Keratinocyte (primary cell): Measurements from ENCODE around the gene KAT2B. TPM values are rescaled to one million over a fixed set of nuclear protein-coding genes. Genes with fewer than 3 reads are reported as not detected.

Experiments used
- DNase-seq: peaks from one replicate; pipeline ENCODE4 v3.0.0-alpha.2; 2011; ENCODE audit warnings: low read depth, missing footprints, low spot score
- FAIRE-seq: peaks from 2 replicates; lab custom pipeline; 2011; peaks lifted over from hg19 to GRCh38; lab: Jason Lieb, UNC
- H2AFZ ChIP-seq: 2 replicates; pipeline ENCODE4 v1.6.0; 2012; ENCODE audit warnings: low read length, control low read depth, inconsistent platforms; ENCODE audit not compliant: control insufficient read depth
- H3K27ac ChIP-seq: 2 replicates; pipeline ENCODE4 v1.5.1; 2011; ENCODE audit warnings: low read length; ENCODE audit not compliant: control insufficient read depth, insufficient read depth
- H3K27me3 ChIP-seq: 3 replicates; pipeline ENCODE4 v1.6.0; 2011; ENCODE audit warnings: low read length; ENCODE audit not compliant: control insufficient read depth, insufficient read depth; ENCODE audit errors: extremely low read depth
- H3K36me3 ChIP-seq, 2 experiments: 2 replicates in 1 of 2; 3 replicates in 1 of 2; pipeline ENCODE4 v1.5.1; 2011; ENCODE audit warnings: low read length in 2 of 2, mild to moderate bottlenecking in 1 of 2; ENCODE audit not compliant: control insufficient read depth in 2 of 2, insufficient read depth in 2 of 2; ENCODE audit errors: extremely low read depth in 1 of 2
- H3K4me1 ChIP-seq: 3 replicates; pipeline ENCODE4 v1.5.1; 2011; ENCODE audit warnings: low read length; ENCODE audit not compliant: control insufficient read depth, insufficient read depth; ENCODE audit errors: extremely low read depth
- H3K4me2 ChIP-seq: 3 replicates; pipeline ENCODE4 v1.6.0; 2011; ENCODE audit warnings: low read depth, low read length; ENCODE audit not compliant: control insufficient read depth, insufficient read depth; ENCODE audit errors: extremely low read depth
- H3K4me3 ChIP-seq, 3 experiments: fragments of 200-600 bp in 1 of 3; sonication (generic) in 1 of 3; 2 replicates in 2 of 3; 3 replicates in 1 of 3; pipeline ENCODE4 v1.5.1; 2011 to 2016; ENCODE audit warnings: low read length in 3 of 3, mild to moderate bottlenecking in 3 of 3, control low read depth in 2 of 3, inconsistent platforms in 1 of 3, low read depth in 1 of 3, mixed read lengths in 1 of 3, mixed run types in 1 of 3, moderate library complexity in 1 of 3; ENCODE audit not compliant: control insufficient read depth in 2 of 3, insufficient read depth in 2 of 3; ENCODE audit errors: extremely low read depth in 1 of 3
- H3K79me2 ChIP-seq: 2 replicates; pipeline ENCODE4 v1.6.0; 2012; ENCODE audit warnings: low read length; ENCODE audit not compliant: control insufficient read depth, insufficient read depth
- H3K9ac ChIP-seq: 3 replicates; pipeline ENCODE4 v1.6.0; 2011; ENCODE audit warnings: low read length; ENCODE audit not compliant: control insufficient read depth, insufficient read depth; ENCODE audit errors: extremely low read depth
- H3K9me1 ChIP-seq: 3 replicates; pipeline ENCODE4 v1.6.0; 2011; ENCODE audit warnings: low read length; ENCODE audit not compliant: control insufficient read depth, insufficient read depth; ENCODE audit errors: extremely low read depth
- H3K9me3 ChIP-seq: 2 replicates; pipeline ENCODE4 v1.5.1; 2012; ENCODE audit warnings: low read depth, low read length; ENCODE audit not compliant: control insufficient read depth
- H4K20me1 ChIP-seq: 3 replicates; pipeline ENCODE4 v1.6.0; 2011; ENCODE audit warnings: low read length; ENCODE audit not compliant: control insufficient read depth, insufficient read depth; ENCODE audit errors: extremely low read depth
- EZH2 ChIP-seq: IDR thresholded peaks from one replicate; pipeline ENCODE4 v1.6.1; 2012; ENCODE audit warnings: inconsistent platforms, mild to moderate bottlenecking, low read length, moderate library complexity
- dilution Hi-C: fragments of 300-500 bp; cut with MboI; formaldehyde crosslinking; loops from one replicate; pipeline ENCODE4 v1.7.0; 2020; ENCODE audit warnings: low sequenced_read_pairs; ENCODE audit not compliant: extremely low pct_ligation_motif_present
- polyA plus RNA-seq, 5 experiments: library from polyadenylated mRNA; depleted of rRNA in 3 of 5; stranded (reverse) in 3 of 5; stranded (forward) in 1 of 5; unstranded in 1 of 5; fragments of >200 nt; gene quantifications; 1 replicate in 1 of 5; 2 replicates in 3 of 5; 3 replicates in 1 of 5; pipeline versions ENCODE4 v1.2.1 to v1.2.3, GENCODE V29; 2011 to 2012; ENCODE audit warnings: missing spikeins in 2 of 5, low read depth in 1 of 5, low replicate concordance in 1 of 5
- TF ChIP-seq, protein P1 (sequence below), 3 experiments: IDR thresholded peaks in 1 of 3; conservative IDR thresholded peaks in 1 of 3; optimal IDR thresholded peaks in 1 of 3; 2 replicates in 2 of 3; 3 replicates in 1 of 3; pipeline versions ENCODE3 to v1.5.1; 2011; ENCODE audit warnings: low read length in 3 of 3, mild to moderate bottlenecking in 3 of 3, moderate library complexity in 2 of 3, control low read depth in 1 of 3, inconsistent platforms in 1 of 3; ENCODE audit not compliant: insufficient read depth in 2 of 3; ENCODE audit errors: extremely low read depth in 1 of 3

Gene KAT2B
- polyA plus RNA-seq, 1 donor (not counting 4 experiments of a cell fraction or from before 2014, with no cell fraction given) = 4.6 TPM

- Histone ChIP-seq H3K4me1 (peaks cover 4% of the 10 kb centered on the region), H4K20me1 (no peaks in the 10 kb centered on the region), H3K9ac (no peak within 1 kb of the TSS), H3K9me1 (no peaks in the 10 kb centered on the region), H3K36me3 (no peaks in the 10 kb centered on the region), H3K4me2 (no peak within 1 kb of the TSS), H2AFZ (no peak within 1 kb of the TSS), H3K27ac (no peak within 1 kb of the TSS), H3K4me3 (no peak within 1 kb of the TSS), H3K9me3 (no peaks in the 10 kb centered on the region), H3K79me2 (no peaks in the 10 kb centered on the region), H3K27me3 (no peaks in the 10 kb centered on the region)
- TF ChIP-seq EZH2 = no peak
- TF ChIP-seq, protein P1, sequence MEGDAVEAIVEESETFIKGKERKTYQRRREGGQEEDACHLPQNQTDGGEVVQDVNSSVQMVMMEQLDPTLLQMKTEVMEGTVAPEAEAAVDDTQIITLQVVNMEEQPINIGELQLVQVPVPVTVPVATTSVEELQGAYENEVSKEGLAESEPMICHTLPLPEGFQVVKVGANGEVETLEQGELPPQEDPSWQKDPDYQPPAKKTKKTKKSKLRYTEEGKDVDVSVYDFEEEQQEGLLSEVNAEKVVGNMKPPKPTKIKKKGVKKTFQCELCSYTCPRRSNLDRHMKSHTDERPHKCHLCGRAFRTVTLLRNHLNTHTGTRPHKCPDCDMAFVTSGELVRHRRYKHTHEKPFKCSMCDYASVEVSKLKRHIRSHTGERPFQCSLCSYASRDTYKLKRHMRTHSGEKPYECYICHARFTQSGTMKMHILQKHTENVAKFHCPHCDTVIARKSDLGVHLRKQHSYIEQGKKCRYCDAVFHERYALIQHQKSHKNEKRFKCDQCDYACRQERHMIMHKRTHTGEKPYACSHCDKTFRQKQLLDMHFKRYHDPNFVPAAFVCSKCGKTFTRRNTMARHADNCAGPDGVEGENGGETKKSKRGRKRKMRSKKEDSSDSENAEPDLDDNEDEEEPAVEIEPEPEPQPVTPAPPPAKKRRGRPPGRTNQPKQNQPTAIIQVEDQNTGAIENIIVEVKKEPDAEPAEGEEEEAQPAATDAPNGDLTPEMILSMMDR (optimal IDR thresholded peaks at IDR 0.05 in 1 of 3, IDR thresholded peaks at IDR 0.05 in 1 of 3, conservative IDR thresholded peaks at IDR 0.05 in 1 of 3; ENCODE audit: extremely low read depth in 1 of 3, insufficient read depth in 2 of 3, low read length in 3 of 3) = no peak
- dilution Hi-C loops = no loop called here
- FAIRE-seq (no peak), DNase-seq (no peak)
Measured at GRCh38 chr3:20012164-20012563, 28.1 kb upstream of the KAT2B start, which contains the start of gene PP2D1. Gene PP2D1, minus strand, starts transcription at chr3:20012264. Its CDS starts 192 bp downstream, at chr3:20012072.

GRCh38 chr3:20013396-20013795, 26.9 kb upstream of the KAT2B start:
- H3K36me3 ChIP-seq = no peaks in the 10 kb centered on the region
- H4K20me1 ChIP-seq = no peaks in the 10 kb centered on the region
- no peak overlapping the region for H3K4me3 ChIP-seq
- DNase-seq (no peak), FAIRE-seq (peak; percentile 43)
- peaks cover 4% of the 10 kb centered on the region for H3K4me1 ChIP-seq
- dilution Hi-C loops = no loop called here
- H3K79me2 ChIP-seq = no peaks in the 10 kb centered on the region
- no peak overlapping the region for H3K9ac ChIP-seq
- no peak overlapping the region for H3K27ac ChIP-seq
- no peaks in the 10 kb centered on the region for H3K9me1 ChIP-seq
- no peaks in the 10 kb centered on the region for H3K27me3 ChIP-seq
- H2AFZ ChIP-seq = no peak overlapping the region
- TF ChIP-seq, protein P1 (optimal IDR thresholded peaks at IDR 0.05 in 1 of 3, IDR thresholded peaks at IDR 0.05 in 1 of 3, conservative IDR thresholded peaks at IDR 0.05 in 1 of 3; ENCODE audit: extremely low read depth in 1 of 3, insufficient read depth in 2 of 3, low read length in 3 of 3) = no peak
- no peak for TF ChIP-seq EZH2
- no peaks in the 10 kb centered on the region for H3K9me3 ChIP-seq
- H3K4me2 ChIP-seq = no peak overlapping the region
